T-helper 2 cell treated with Interferon-gamma antibody and Interleukin-4, amounts not matched to agents 100 ng/mL and 5 ng/mL, for 36 hours (primary cell): ENCODE measurements around the gene SLC6A4. TPM values are rescaled to one million over a fixed set of nuclear protein-coding genes. Genes with fewer than 3 reads are reported as not detected.

Experiments used
- intact Hi-C: fragments of 100-400 bp; cut with micrococcal nuclease; formaldehyde crosslinking; loops from one replicate; pipeline ENCODE4 v1.15.1; 2023
- total RNA-seq: library from RNA; stranded (reverse); gene quantifications from 2 replicates; pipeline ENCODE4 v1.2.3, GENCODE V29; 2022

The SLC6A4 gene
- total RNA-seq, result not detected in 2 replicates

- intact Hi-C loops, result no loop called here
These were observed at the start of gene SLC6A4 for GRCh38 chr17:30235386-30236296. Gene SLC6A4, minus strand, starts transcription at chr17:30235697. Its CDS starts 13,739 bp downstream, at chr17:30221958.

- intact Hi-C loops, result no loop called here
These were observed 43.7 kb upstream of the SLC6A4 start for GRCh38 chr17:30279156-30279555.

GRCh38 chr17:30278032-30278431, 42.5 kb upstream of the SLC6A4 start:
- intact Hi-C loops, result no loop called here

GRCh38 chr17:30275911-30276310, 40.4 kb upstream of the SLC6A4 start:
- intact Hi-C loops, result no loop called here

- intact Hi-C loops, result no loop called here
These were observed 39.4 kb upstream of the SLC6A4 start for GRCh38 chr17:30274887-30275286.

- intact Hi-C loops, result no loop called here
These were observed 37.9 kb upstream of the SLC6A4 start for GRCh38 chr17:30273373-30273772.

- intact Hi-C loops, result no loop called here
These were observed 35.6 kb upstream of the SLC6A4 start for GRCh38 chr17:30271102-30271501.

- intact Hi-C loops, result no loop called here
These were observed 32.1 kb upstream of the SLC6A4 start for GRCh38 chr17:30267625-30268024.

GRCh38 chr17:30263552-30264333, 28.2 kb upstream of the SLC6A4 start:
- intact Hi-C loops, result no loop called here

GRCh38 chr17:30256756-30257506, 21.4 kb upstream of the SLC6A4 start:
- intact Hi-C loops, result no loop called here

GRCh38 chr17:30254150-30254549, 18.7 kb upstream of the SLC6A4 start:
- intact Hi-C loops, result no loop called here

- intact Hi-C loops, result no loop called here
These were observed 17.8 kb upstream of the SLC6A4 start for GRCh38 chr17:30253312-30253711.

GRCh38 chr17:30251931-30252330, 16.4 kb upstream of the SLC6A4 start:
- intact Hi-C loops, result no loop called here

- intact Hi-C loops, result no loop called here
These were observed 14.0 kb upstream of the SLC6A4 start for GRCh38 chr17:30249460-30249859.

GRCh38 chr17:30248786-30249185, 13.3 kb upstream of the SLC6A4 start:
- intact Hi-C loops, result no loop called here

GRCh38 chr17:30246460-30246859, 11.0 kb upstream of the SLC6A4 start:
- intact Hi-C loops, result no loop called here

- intact Hi-C loops, result no loop called here
These were observed 9.4 kb upstream of the SLC6A4 start for GRCh38 chr17:30244853-30245385.

- intact Hi-C loops, result no loop called here
These were observed 8.1 kb upstream of the SLC6A4 start for GRCh38 chr17:30243568-30243967.

GRCh38 chr17:30243002-30243401, 7.5 kb upstream of the SLC6A4 start:
- intact Hi-C loops, result no loop called here

GRCh38 chr17:30241051-30241450, 5.6 kb upstream of the SLC6A4 start:
- intact Hi-C loops, result no loop called here

GRCh38 chr17:30240177-30240576, 4.7 kb upstream of the SLC6A4 start:
- intact Hi-C loops, result no loop called here
